ENCODE measurements around the gene TYW1.
"Not testable (repeated sequence)": the region's sequence is repeated elsewhere in the genome, so short reads cannot be mapped to it uniquely, and the experiment has no call there.

Gene TYW1

GRCh38 chr7:67135617-67136486 is 139.2 kb downstream of the TYW1 start:
- DNase-seq: not testable (repeated sequence)

GRCh38 chr7:67137489-67137888 is 140.9 kb downstream of the TYW1 start:
- not testable (repeated sequence) for DNase-seq

- DNase-seq: not testable (repeated sequence)
These were observed 143.2 kb downstream of the TYW1 start for GRCh38 chr7:67139876-67140275.

- DNase-seq: not testable (repeated sequence)
These were observed 144.4 kb downstream of the TYW1 start for GRCh38 chr7:67141001-67141400.

- DNase-seq: not testable (repeated sequence)
These were observed 146.6 kb downstream of the TYW1 start for GRCh38 chr7:67143091-67143786.

GRCh38 chr7:67145581-67146193 is 149.1 kb downstream of the TYW1 start:
- DNase-seq: not testable (repeated sequence)

GRCh38 chr7:67149131-67149530 is 152.5 kb downstream of the TYW1 start:
- not testable (repeated sequence) for DNase-seq

GRCh38 chr7:67154374-67154773 is 157.7 kb downstream of the TYW1 start:
- DNase-seq: not testable (repeated sequence)

- DNase-seq: not testable (repeated sequence)
These were observed 159.4 kb downstream of the TYW1 start for GRCh38 chr7:67156064-67156463.

- not testable (repeated sequence) for DNase-seq
These were observed 166.7 kb downstream of the TYW1 start for GRCh38 chr7:67163285-67163684.

GRCh38 chr7:67171151-67171550 is 174.5 kb downstream of the TYW1 start:
- DNase-seq: not testable (repeated sequence)

- DNase-seq: not testable (repeated sequence)
These were observed 180.1 kb downstream of the TYW1 start for GRCh38 chr7:67176730-67177129.

- peak; percentile 2 to 61 for DNase-seq
These were observed 182.5 kb downstream of the TYW1 start for GRCh38 chr7:67178915-67179688.

GRCh38 chr7:67182956-67183750 is 186.5 kb downstream of the TYW1 start:
- not testable (repeated sequence) for DNase-seq

- not testable (repeated sequence) for DNase-seq
These were observed 188.5 kb downstream of the TYW1 start for GRCh38 chr7:67184912-67185659.

GRCh38 chr7:67185660-67186129 is 189.1 kb downstream of the TYW1 start:
- not testable (repeated sequence) for DNase-seq

GRCh38 chr7:67189160-67189559 is 192.5 kb downstream of the TYW1 start:
- DNase-seq: not testable (repeated sequence)

- not testable (repeated sequence) for DNase-seq
These were observed 193.3 kb downstream of the TYW1 start for GRCh38 chr7:67189801-67190465.

GRCh38 chr7:67191002-67191720 is 194.5 kb downstream of the TYW1 start:
- DNase-seq: not testable (repeated sequence)
